Cardiac fibroblast (primary cell): ENCODE data around the gene SARS1.
"Not testable (repeated sequence)": the region's sequence is repeated elsewhere in the genome, so short reads cannot be mapped to it uniquely, and the experiment has no call there.

ENCODE experiments used
- DNase-seq, 2 donors: peaks; one replicate each; pipeline versions ENCODE4 v3.0.0 to v3.0.0-alpha.2; 2010; ENCODE audit warnings: low read depth in 2 of 2
- H3K4me3 ChIP-seq, 2 donors: replicated peaks in 1 of 2; 1 replicate in 1 of 2; 2 replicates in 1 of 2; pipeline ENCODE4 v1.5.1; 2011; ENCODE audit warnings: low read depth in 2 of 2, low read length in 2 of 2, mild to moderate bottlenecking in 2 of 2, moderate library complexity in 1 of 2
- CTCF ChIP-seq: IDR thresholded peaks from one replicate; pipeline ENCODE4 v1.5.1; 2011; ENCODE audit warnings: low read depth, mild to moderate bottlenecking, low read length, inconsistent platforms

Gene SARS1

GRCh38 chr1:109282952-109283747 is 69.4 kb downstream of the SARS1 start, which contains the start of gene PSRC1:
Gene PSRC1 (minus strand): TSS chr1:109283145.
- peak; percentile 97 to 98 for DNase-seq
- peak within 1 kb of the TSS; percentile 68 to 90 for H3K4me3 ChIP-seq
- TF ChIP-seq CTCF: peak; percentile 67

GRCh38 chr1:109283748-109284600 is 70.3 kb downstream of the SARS1 start:
- peak overlapping the region; percentile 68 to 90 for H3K4me3 ChIP-seq
- DNase-seq: peak in 1 of 2 donors; percentile 26
- TF ChIP-seq CTCF: no peak

GRCh38 chr1:109286762-109287161 is 73.0 kb downstream of the SARS1 start:
- H3K4me3 ChIP-seq, DNase-seq: not testable (repeated sequence)
